Lower leg skin (tissue), 4 donors: ENCODE measurements around the gene CDKAL1. TPM values are rescaled to one million over a fixed set of nuclear protein-coding genes. Genes with fewer than 3 reads are reported as not detected.

Experiments
- DNase-seq, 2 donors: peaks; one replicate each; pipeline ENCODE4 v3.0.0-alpha.2; 2019; ENCODE audit warnings: low spot score in 2 of 2
- H3K4me3 ChIP-seq: fragments of 200-600 bp; sonication (generic); 2 replicates; pipeline ENCODE4 v1.5.1; 2017; ENCODE audit warnings: mild to moderate bottlenecking, low read depth; ENCODE audit not compliant: poor library complexity, severe bottlenecking
- POLR2A ChIP-seq, 2 donors: fragments of 450-650 bp; IDR thresholded peaks; one replicate each; pipeline ENCODE4 v1.6.1; 2016 to 2017; ENCODE audit warnings: antibody characterized with exemption in 2 of 2, mild to moderate bottlenecking in 1 of 2, moderate library complexity in 1 of 2
- WGBS, 2 donors: methylation state at CpG; one replicate each; pipeline ENCODE4 v1.1.5; 2018; 5-methylcytosine and 5-hydroxymethylcytosine counted together
- intact Hi-C: fragments of 100-400 bp; cut with DNase I; formaldehyde crosslinking; loops from one replicate; pipeline ENCODE4 v1.15.0; 2023; ENCODE audit warnings: low total_unique reads
- total RNA-seq, 4 donors: library from RNA; depleted of rRNA; stranded (reverse); fragments of >200 nt; gene quantifications; one replicate each; pipeline ENCODE4 v1.1.0, GENCODE V29; 2016
- TF ChIP-seq, protein P1 (sequence below), 3 donors: fragments of 450-650 bp; IDR thresholded peaks; one replicate each; pipeline ENCODE4 v1.5.1; 2016; ENCODE audit warnings: antibody characterized with exemption in 3 of 3, mild to moderate bottlenecking in 3 of 3, moderate library complexity in 2 of 3

The CDKAL1 gene
- total RNA-seq, 4 donors from 2014 or later: 10.3 to 18.0 (median 11.6) TPM

DNA sequence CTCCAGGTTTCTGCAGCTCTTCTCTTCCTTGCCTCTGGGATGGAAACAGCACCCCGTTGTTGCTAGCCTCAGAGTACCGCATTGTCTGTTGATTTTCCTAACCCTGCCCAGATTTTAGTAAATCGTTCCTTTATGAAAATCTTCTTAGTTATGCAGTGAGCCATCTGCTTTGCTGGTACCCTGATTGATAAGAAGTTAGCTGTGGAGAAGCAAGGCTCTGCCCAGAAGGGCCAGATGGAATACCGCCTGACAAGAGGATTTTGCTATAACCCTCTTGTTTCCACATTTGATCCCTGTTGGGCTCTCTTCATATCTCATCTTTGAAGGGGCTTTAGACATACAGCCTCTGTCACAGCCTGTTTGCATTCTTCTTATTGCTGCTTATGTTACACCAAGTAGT is 229.0 kb downstream of the CDKAL1 start:
- 92% methylated on average over 4 of the region's 4 CpGs for WGBS, 2 donors
- H3K4me3 ChIP-seq: no peak overlapping the region
- intact Hi-C loops: no loop called here
- TF ChIP-seq, protein P1, sequence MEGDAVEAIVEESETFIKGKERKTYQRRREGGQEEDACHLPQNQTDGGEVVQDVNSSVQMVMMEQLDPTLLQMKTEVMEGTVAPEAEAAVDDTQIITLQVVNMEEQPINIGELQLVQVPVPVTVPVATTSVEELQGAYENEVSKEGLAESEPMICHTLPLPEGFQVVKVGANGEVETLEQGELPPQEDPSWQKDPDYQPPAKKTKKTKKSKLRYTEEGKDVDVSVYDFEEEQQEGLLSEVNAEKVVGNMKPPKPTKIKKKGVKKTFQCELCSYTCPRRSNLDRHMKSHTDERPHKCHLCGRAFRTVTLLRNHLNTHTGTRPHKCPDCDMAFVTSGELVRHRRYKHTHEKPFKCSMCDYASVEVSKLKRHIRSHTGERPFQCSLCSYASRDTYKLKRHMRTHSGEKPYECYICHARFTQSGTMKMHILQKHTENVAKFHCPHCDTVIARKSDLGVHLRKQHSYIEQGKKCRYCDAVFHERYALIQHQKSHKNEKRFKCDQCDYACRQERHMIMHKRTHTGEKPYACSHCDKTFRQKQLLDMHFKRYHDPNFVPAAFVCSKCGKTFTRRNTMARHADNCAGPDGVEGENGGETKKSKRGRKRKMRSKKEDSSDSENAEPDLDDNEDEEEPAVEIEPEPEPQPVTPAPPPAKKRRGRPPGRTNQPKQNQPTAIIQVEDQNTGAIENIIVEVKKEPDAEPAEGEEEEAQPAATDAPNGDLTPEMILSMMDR (IDR thresholded peaks at IDR 0.05): no peak
- no peak for DNase-seq

DNA sequence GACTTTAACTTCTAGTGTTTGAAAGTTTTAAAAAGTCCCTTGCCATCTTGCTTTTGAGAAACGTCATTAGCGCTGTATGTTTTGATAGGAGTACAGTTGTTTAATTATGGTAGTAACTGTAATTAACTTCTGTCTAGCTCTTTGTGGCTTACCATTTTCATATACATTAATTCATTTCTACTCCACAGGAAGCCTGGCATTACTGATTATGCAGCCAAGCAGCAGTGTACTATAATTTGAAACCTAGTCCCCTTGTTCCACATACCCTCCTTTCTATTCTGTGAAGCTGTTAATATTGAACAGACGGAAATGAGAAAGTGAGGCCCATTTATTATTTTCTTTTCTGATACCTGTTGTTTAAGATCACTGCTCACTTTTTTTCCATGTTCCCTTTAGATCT is 235.4 kb downstream of the CDKAL1 start:
- intact Hi-C loops: no loop called here
- DNase-seq: no peak
- 90% methylated on average over 3 of the region's 3 CpGs for WGBS, 2 donors
- no peak for TF ChIP-seq POLR2A (IDR thresholded peaks at IDR 0.05)
- TF ChIP-seq, protein P1 (IDR thresholded peaks at IDR 0.05): no peak
- no peak overlapping the region for H3K4me3 ChIP-seq

DNA sequence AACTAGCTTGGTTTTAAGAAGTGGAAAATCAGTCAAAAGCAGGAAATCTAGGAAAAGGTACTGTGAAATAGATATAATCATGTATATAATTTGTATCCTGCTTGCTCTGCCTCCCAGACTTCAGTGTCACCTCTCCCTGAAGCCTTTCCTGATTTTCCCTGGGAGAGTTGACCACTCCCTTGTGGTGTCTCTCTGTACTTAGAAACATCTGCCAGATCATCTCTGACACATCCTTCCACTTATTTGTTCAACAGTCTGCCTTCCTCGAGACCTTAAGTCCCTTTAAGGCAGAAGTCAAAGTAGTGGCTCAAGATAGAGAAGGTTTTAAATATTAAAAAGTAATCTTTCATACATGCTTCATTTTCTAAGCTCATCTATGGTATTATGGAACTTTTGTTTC is 236.5 kb downstream of the CDKAL1 start:
- no peak overlapping the region for H3K4me3 ChIP-seq
- intact Hi-C loops: no loop called here
- no peak for TF ChIP-seq POLR2A (IDR thresholded peaks at IDR 0.05)
- TF ChIP-seq, protein P1 (IDR thresholded peaks at IDR 0.05): no peak
- WGBS, 2 donors: 39 to 66% methylated on average over 1 of the region's 1 CpG
- DNase-seq: no peak

DNA sequence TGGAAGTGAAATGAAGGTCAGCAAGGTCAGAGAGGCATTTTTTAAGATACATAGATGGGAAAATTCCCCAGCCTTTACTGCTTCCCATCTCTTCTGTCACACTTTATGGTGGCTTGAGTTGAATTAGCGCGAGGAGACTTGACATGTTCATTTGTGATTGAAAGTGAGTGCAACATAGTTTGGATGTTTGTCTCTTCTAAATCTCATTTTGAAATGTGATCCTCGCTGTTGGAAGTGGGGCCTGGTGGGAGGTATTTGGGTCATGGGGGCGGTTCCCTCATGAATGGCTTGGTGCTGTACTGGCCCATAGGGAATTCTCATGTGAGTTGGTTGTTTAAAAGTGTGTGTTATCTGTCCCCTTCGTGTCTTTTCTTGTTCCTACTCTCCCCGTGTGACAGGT is 237.2 kb downstream of the CDKAL1 start:
- H3K4me3 ChIP-seq: no peak overlapping the region
- TF ChIP-seq, protein P1 (IDR thresholded peaks at IDR 0.05): no peak
- TF ChIP-seq POLR2A (IDR thresholded peaks at IDR 0.05): no peak
- no peak for DNase-seq
- intact Hi-C loops: no loop called here
- WGBS, 2 donors: 86 to 90% methylated on average over 6 of the region's 6 CpGs

DNA sequence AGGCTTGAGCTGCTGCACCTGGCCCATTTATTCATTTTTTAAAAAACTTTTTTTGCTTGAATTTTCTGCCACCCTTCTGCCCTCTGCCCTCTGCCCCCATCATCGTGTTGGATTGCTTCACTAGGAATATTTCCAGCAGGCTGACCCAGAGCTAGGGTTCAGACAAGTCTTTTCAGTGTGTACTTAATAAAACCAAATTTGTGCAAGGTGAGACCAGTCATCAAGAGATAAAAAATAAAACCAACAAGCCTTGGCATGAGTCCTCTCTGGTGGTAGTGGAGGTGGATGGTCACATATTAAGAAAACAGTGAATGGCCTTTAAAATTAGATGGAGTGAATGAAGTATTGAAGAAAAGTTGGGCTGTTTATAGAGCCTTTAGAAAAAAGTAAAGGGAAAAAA is 239.6 kb downstream of the CDKAL1 start:
- no peak for DNase-seq
- no peak for TF ChIP-seq POLR2A (IDR thresholded peaks at IDR 0.05)
- TF ChIP-seq, protein P1 (IDR thresholded peaks at IDR 0.05): no peak
- WGBS, 2 donors: 92 to 94% methylated on average over 1 of the region's 1 CpG
- no peak overlapping the region for H3K4me3 ChIP-seq
- intact Hi-C loops: no loop called here

DNA sequence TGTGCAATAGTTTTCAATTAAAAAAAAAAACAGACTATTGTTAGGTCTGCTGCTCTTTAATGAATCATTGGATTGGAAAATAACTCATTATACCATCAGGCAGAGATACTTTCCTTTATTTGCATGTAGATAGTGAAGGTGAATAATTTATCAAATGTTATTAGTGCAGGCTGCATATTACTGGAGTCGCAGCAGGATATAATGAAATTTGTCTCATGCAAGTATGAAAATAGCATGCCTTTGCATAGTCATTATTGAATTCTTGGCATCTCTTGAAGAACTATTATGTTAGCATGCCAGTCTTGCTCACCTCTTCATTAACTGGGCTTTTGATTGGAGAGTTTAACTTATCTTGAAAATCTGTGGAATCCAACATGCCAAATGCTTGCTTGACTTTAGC is 241.7 kb downstream of the CDKAL1 start:
- intact Hi-C loops: no loop called here
- no peak overlapping the region for H3K4me3 ChIP-seq
- 63% methylated on average over 1 of the region's 1 CpG for WGBS, 2 donors
- TF ChIP-seq, protein P1 (IDR thresholded peaks at IDR 0.05): no peak
- TF ChIP-seq POLR2A (IDR thresholded peaks at IDR 0.05): no peak
- DNase-seq: no peak
